AG08395 (cell line): ENCODE results near the gene SLIT1.

ENCODE experiments used
- DNase-seq: peaks from one replicate; pipeline ENCODE4 v3.0.0; 2012; ENCODE audit warnings: mixed read lengths, low spot score

SLIT1 gene

DNA sequence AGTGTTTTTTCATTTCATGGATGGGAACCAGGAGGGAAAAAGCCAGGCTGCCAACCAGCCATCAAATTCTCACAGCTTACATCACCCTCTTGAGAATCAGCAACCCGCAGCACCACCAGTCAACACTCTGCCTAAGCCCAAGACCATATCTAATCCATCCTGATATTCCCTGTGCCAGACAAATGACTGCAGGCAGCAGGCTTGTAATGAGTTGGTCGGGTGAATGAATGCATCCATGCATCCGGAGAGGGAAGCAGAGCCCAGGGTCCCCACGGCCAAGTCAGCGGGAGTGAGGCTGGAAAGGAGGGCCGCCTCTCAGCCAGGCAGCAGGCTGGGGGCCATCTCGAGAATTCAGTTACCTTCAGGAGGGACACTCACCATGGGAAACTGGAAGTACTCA lies 46.9 kb downstream of the SLIT1 start:
- no peak for DNase-seq

DNA sequence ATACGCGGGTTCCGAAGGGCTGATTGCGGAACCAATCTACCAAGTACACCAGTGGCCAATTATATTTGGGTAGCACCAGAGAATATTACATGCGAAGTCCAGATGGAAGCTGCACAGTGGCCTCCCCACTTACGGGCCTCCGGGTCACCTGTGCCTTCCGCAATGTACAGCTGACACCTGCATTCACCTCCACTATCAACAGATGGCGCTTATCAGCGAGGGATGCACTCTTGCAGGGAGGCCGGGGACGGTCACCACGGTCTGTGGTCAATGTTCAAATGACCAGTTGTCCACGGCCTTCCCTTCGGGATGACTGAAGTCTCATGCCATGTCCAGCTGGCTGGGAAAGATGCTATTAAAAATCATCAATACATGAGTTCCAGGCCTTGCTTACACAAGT lies 47.6 kb downstream of the SLIT1 start:
- DNase-seq: no peak

DNA sequence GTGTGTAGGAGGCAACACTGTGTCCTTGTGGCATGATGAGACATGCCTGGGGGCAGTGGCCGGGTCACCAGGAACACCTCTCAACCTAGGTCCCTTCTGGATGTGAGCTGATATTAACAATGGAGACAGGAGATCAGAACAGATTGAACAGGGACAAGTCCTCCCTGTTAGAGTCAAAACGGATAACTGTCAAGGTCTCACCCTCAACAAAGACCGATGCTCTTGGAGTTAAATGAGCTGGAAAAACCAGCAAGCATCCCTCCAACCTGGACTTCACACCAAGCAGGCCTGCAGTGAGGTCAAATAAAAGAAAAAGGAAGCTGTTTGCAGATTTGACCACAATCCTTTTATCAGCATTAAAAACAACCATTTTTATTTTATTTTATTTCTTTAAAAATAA lies 49.0 kb downstream of the SLIT1 start:
- no peak for DNase-seq

GRCh38 chr10:97135464-97135863 lies 50.3 kb downstream of the SLIT1 start:
- DNase-seq: no peak

GRCh38 chr10:97134983-97135382 lies 50.8 kb downstream of the SLIT1 start:
- no peak for DNase-seq

DNA sequence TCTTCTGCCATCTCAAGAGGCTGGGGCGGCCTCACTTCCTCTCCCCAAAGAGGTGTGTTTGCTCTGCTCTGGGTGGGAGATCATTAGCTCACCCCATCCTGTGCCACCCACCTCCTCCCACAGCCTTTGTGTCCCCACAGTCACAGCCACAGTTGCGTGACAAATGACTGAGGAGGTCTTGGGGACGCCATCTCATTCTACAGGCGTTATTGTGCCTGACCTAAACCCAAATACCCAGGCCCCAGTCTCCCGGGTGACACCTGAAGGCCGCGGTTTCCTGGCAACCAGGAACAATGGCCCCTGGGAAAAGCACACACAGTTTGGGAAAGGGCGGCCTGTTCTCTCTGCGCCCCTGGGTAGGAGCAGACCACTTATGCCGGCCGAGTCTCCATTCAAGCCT lies 51.6 kb downstream of the SLIT1 start:
- no peak for DNase-seq

GRCh38 chr10:97132273-97132672 lies 53.5 kb downstream of the SLIT1 start:
- DNase-seq: no peak

GRCh38 chr10:97131666-97132065 lies 54.1 kb downstream of the SLIT1 start:
- no peak for DNase-seq

- DNase-seq: no peak
Measured at GRCh38 chr10:97131181-97131628, 54.6 kb downstream of the SLIT1 start.

GRCh38 chr10:97129666-97130065 lies 56.1 kb downstream of the SLIT1 start:
- no peak for DNase-seq

- DNase-seq: no peak
Measured at GRCh38 chr10:97128516-97129154, 57.1 kb downstream of the SLIT1 start.

- DNase-seq: no peak
Measured at GRCh38 chr10:97128039-97128492, 57.7 kb downstream of the SLIT1 start.

DNA sequence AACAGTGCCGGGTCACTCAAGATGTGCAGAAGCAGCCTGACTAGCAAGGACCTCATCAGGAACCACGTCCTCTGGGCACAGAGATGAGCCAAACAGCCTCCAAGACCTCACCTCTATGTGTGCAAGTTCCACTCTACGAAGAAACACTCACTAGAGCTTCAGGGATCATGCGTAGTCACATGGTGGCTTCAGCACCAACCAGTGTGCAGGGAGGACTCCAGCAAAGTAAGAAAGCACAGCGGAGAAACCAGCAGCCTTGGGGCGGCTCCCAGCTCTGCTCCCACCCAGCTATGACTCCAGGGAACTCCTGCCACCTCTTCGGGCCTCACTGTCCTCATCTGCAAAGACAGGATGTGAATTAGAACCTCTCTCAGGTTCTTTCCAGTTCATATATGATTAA lies 58.2 kb downstream of the SLIT1 start:
- no peak for DNase-seq

DNA sequence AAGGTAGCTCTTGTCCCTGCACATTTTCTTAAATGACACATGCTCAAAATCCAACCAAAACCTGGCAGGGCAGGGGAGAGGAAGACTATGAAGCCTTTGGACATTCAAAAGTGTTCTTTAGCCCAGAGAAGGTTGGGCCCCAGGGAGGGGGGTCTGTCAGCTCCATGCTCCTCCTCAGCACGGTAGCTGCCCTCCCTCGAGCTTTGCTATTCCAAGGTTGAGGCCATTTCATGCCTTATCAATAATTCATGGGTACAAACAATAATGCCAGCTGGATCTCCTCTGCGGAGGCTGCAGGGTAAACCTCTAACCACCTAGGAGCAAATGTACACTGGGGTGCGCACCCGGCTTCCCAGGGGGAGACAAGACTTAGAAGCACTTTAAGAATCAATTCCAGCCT lies 61.5 kb downstream of the SLIT1 start:
- no peak for DNase-seq

DNA sequence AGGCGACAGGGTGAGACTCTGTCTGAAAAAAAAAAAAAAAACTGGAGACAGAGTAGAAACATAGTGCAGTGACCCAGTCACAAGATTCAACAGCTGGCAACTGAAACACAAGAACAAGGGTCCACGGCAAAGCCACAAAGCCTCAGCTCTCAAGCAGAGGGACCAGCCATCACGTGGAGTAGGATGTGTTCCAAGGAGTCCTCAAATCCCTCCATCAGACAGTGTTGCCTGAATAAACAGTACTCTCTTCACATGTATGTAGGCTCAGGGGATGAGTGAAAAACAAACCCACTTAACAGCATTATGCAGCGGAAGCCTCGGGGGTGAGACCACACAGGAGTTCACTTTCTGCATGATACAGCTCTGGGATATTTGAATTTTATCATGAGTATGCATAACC lies 62.0 kb downstream of the SLIT1 start:
- DNase-seq: no peak

DNA sequence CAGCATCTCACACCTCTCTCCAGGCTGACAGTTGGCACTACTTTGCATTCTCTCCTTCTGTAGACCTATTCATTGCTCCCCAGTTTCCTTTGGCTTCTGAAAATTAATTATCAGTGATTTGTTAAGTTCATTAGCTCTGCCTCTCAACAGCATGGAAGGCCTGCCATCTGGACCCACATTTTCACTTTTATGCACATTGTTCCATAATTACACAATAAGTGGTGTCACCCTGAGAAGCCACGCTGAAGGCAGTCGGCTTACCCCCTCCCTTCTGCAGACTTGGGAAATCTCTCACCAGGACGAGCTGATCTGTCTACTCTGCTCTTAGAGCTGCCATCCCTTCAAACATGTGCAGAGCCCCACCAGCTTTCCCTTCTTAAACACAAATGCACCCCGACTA lies 64.7 kb downstream of the SLIT1 start:
- no peak for DNase-seq

GRCh38 chr10:97120370-97120769 lies 65.4 kb downstream of the SLIT1 start:
- DNase-seq: no peak

DNA sequence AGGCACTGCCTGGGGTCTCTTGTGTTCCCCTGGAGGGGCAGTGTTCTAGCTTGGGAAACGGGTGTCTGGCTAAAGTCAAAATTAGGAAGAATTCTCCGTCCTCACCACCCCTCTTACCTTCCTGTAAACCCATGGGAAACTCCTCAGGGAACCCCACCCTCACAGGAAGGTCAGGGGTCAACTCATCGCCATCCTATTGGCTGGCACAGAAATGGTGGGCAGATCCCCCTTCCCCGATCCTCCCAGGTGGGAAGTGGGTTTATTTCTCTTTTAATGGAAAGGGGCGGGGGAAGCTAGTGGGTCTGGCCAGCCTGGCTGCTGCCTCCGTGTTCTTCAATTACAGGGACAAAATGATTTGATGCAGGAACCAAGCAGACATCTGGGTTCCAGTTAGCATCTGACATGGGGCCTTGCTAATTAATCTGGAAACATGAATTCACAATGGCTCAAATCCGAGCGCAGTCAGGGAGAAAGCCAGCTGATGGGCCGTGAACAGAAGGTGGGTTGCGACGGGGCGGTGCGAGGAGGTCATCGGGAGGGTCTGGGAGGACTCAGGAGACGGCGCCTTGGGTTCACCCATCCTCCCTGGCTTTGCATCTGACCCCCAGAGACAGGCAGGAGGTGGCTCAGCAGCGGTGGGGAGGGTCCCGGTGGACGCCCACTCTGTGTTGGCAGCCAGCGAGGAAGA lies 66.6 kb downstream of the SLIT1 start:
- DNase-seq: no peak

DNA sequence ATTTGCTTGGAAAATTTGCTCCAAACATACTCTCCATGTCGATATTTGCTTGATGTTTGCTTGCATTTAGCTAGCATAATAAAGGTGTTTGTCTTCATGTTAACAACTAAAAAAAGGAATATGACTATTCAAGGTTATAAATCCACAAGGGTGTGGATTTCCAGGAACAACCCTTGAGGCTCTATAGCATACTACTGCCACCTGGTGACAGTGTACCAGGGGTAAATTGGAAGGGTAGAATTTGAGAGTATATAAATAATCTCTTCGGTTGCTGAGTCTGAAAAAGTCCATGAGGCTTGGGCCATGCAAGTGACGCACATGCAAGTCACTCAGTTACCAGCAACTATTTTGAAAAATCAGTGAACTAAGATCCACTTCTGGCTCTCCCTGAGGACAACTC lies 68.4 kb downstream of the SLIT1 start:
- no peak for DNase-seq

DNA sequence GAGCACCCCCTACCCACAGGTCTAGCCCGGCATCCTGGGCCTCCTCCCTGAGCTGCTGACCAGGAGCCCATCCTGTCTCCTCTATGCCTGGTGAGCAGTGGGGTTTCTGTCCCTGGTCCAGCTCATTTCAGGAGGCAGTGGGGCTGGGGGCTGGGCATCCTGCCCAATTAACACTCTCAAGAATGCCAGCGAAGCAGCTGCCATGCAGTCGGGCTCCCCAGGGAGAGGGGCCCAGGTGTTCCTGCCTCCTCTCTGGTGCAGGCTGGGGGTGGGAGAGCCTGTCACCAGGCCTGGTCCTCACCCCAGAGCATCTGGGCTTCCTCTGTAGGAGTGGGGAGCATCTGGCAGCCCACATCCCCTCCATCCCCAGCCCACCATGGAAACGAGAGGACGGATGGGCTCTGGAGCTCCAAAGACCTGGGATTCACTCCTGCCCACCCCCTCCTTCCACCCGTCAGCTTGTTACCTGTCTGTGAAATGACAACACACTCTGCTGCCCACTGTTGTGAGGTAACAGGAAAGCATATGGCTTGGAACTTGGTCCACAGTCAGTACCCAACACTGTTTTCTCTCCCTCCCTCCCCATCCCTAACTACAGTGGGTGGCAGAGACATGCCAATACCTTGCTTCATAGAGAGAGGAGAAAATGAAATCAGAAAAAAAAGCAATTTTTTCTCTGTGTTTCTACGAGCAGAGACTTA lies 69.1 kb downstream of the SLIT1 start:
- no peak for DNase-seq

- no peak for DNase-seq
Measured at GRCh38 chr10:97115846-97116245, 69.9 kb downstream of the SLIT1 start.

- no peak for DNase-seq
Measured at GRCh38 chr10:97111615-97112014, 74.1 kb downstream of the SLIT1 start.

GRCh38 chr10:97109547-97109946 lies 76.2 kb downstream of the SLIT1 start:
- DNase-seq: no peak
